HCT116 (cell line): ENCODE data around the gene LRRN1. TPM values are rescaled to one million over a fixed set of nuclear protein-coding genes. Genes with fewer than 3 reads are reported as not detected.

Experiments used
- ATAC-seq: fragments of 200-7000 bp; cut with Tn5 transposase; 2 replicates; pipeline ENCODE4 v1.9.1; 2020; ENCODE audit warnings: mild to moderate bottlenecking, moderate library complexity
- BruUV-seq: library from RNA; stranded (reverse); fragments of 400-500 nt; replicated peaks from 2 replicates; lab custom pipeline; 2021; lab: Mats Ljungman, UMichigan
- CTCF ChIA-PET: fragments of 300-600 bp; sonication (Branson Sonifier 250); formaldehyde crosslinking; loops from one replicate; lab custom pipeline; 2021; ENCODE audit warnings: antibody characterized with exemption; lab: Charles Lee
- POLR2A ChIA-PET: fragments of 300-600, 350-600 bp; sonication (Branson Sonifier 250); formaldehyde crosslinking; loops from one replicate; lab custom pipeline; 2021; ENCODE audit warnings: antibody characterized with exemption; lab: Charles Lee
- RAD21 ChIA-PET, 2 experiments: fragments of 300-600 bp; sonication (Branson Sonifier 250); formaldehyde crosslinking; loops; one replicate each; lab custom pipeline; 2023; ENCODE audit warnings: low total read pairs in 2 of 2; ENCODE audit not compliant: uncharacterized antibody in 2 of 2, unreplicated experiment in 2 of 2, low non-redundant PET in 1 of 2; lab: Charles Lee
- DNase-seq: peaks from one replicate; pipeline ENCODE4 v3.0.0-alpha.2; 2010; ENCODE audit warnings: low read depth, low spot score
- H2AFZ ChIP-seq: fragments of 200-600 bp; shearing (Covaris generic), sonication (generic); 2 replicates; pipeline ENCODE4 v1.6.1; 2017; ENCODE audit warnings: low read depth, mixed run types, mixed read lengths, antibody characterized with exemption, low read length; ENCODE audit not compliant: poor library complexity, severe bottlenecking
- H3K27ac ChIP-seq: 2 replicates; pipeline ENCODE4 v1.5.1; 2012; ENCODE audit warnings: low read depth, low read length
- H3K27me3 ChIP-seq: fragments of 200-600 bp; sonication (generic); 2 replicates; pipeline ENCODE4 v1.6.1; 2016; ENCODE audit warnings: mixed run types, low read length, mixed read lengths; ENCODE audit not compliant: insufficient read depth
- H3K36me3 ChIP-seq, 2 experiments: fragments of 200-500 bp in 1 of 2; fragments of 200-600 bp in 1 of 2; sonication (Bioruptor generic) in 1 of 2; sonication (generic) in 1 of 2; 2 replicates each; pipeline versions ENCODE4 v1.5.1 to v1.6.1; 2014 to 2016; ENCODE audit warnings: low read length in 2 of 2, inconsistent platforms in 1 of 2, mixed read lengths in 1 of 2, mixed run types in 1 of 2; ENCODE audit not compliant: insufficient read depth in 2 of 2, control insufficient read depth in 1 of 2
- H3K4me1 ChIP-seq, 2 experiments: fragments of 200-600 bp in 1 of 2; sonication (generic) in 1 of 2; 2 replicates each; pipeline versions ENCODE4 v1.5.1 to v1.6.1; 2012 to 2017; ENCODE audit warnings: low read length in 2 of 2, inconsistent platforms in 1 of 2, mild to moderate bottlenecking in 1 of 2, mixed read lengths in 1 of 2, mixed run types in 1 of 2, moderate library complexity in 1 of 2; ENCODE audit not compliant: insufficient read depth in 2 of 2, control insufficient read depth in 1 of 2
- H3K4me2 ChIP-seq: fragments of 200-600 bp; sonication (generic); 2 replicates; pipeline ENCODE4 v1.6.1; 2017; ENCODE audit warnings: mixed run types, low read length, mixed read lengths
- H3K4me3 ChIP-seq, 2 experiments: fragments of 200-600 bp in 1 of 2; sonication (generic) in 1 of 2; replicated peaks in 1 of 2; 2 replicates each; pipeline ENCODE4 v1.5.1; 2011 to 2016; ENCODE audit warnings: low read length in 2 of 2, control low read depth in 1 of 2, low read depth in 1 of 2, mild to moderate bottlenecking in 1 of 2, mixed read lengths in 1 of 2, mixed run types in 1 of 2
- H3K79me2 ChIP-seq: fragments of 200-600 bp; sonication (generic); 2 replicates; pipeline ENCODE4 v1.6.1; 2017; ENCODE audit warnings: mild to moderate bottlenecking, mixed run types, low read length, moderate library complexity, mixed read lengths; ENCODE audit not compliant: insufficient read depth
- H3K9ac ChIP-seq: fragments of 200-600 bp; sonication (generic); 2 replicates; pipeline ENCODE4 v1.6.1; 2016; ENCODE audit warnings: low read length, mixed read lengths
- H3K9me2 ChIP-seq: fragments of 200-600 bp; sonication (generic), shearing (Covaris generic); 2 replicates; pipeline ENCODE4 v1.6.1; 2017; ENCODE audit warnings: mixed run types, mild to moderate bottlenecking, moderate library complexity; ENCODE audit not compliant: insufficient read depth
- H3K9me3 ChIP-seq, 2 experiments: fragments of 200-500 bp in 1 of 2; fragments of 200-600 bp in 1 of 2; sonication (Bioruptor generic) in 1 of 2; sonication (generic) in 1 of 2; 2 replicates each; pipeline ENCODE4 v1.6.1; 2014 to 2017; ENCODE audit warnings: low read length in 2 of 2, mixed read lengths in 2 of 2, inconsistent platforms in 1 of 2, low read depth in 1 of 2, mild to moderate bottlenecking in 1 of 2, mixed run types in 1 of 2, moderate library complexity in 1 of 2; ENCODE audit not compliant: control insufficient read depth in 1 of 2, insufficient read depth in 1 of 2
- H4K20me1 ChIP-seq: fragments of 200-600 bp; sonication (generic), shearing (Covaris generic); 2 replicates; pipeline ENCODE4 v1.6.1; 2017; ENCODE audit warnings: mixed run types, mild to moderate bottlenecking, moderate library complexity; ENCODE audit not compliant: insufficient read depth
- CBX3 ChIP-seq: IDR thresholded peaks from 2 replicates; pipeline ENCODE4 v1.6.1; 2012; ENCODE audit warnings: low read depth
- CEBPB ChIP-seq: IDR thresholded peaks from 2 replicates; pipeline ENCODE4 v1.6.1; 2012; ENCODE audit warnings: low read depth
- CTCF ChIP-seq, 3 experiments: fragments of 200-600 bp in 1 of 3; sonication (generic) in 1 of 3; IDR thresholded peaks in 2 of 3; conservative IDR thresholded peaks in 1 of 3; 2 replicates each; pipeline ENCODE4 v1.5.1; 2012 to 2017; ENCODE audit warnings: low read depth in 2 of 3, low read length in 2 of 3, antibody characterized with exemption in 1 of 3, borderline replicate concordance in 1 of 3, control low read depth in 1 of 3, mild to moderate bottlenecking in 1 of 3, mixed read lengths in 1 of 3, mixed run types in 1 of 3, moderate library complexity in 1 of 3; ENCODE audit not compliant: insufficient read depth in 1 of 3
- ELF1 ChIP-seq: IDR thresholded peaks from 2 replicates; pipeline ENCODE4 v1.6.1; 2012; ENCODE audit warnings: low read depth, borderline replicate concordance
- POLR2AphosphoS5 ChIP-seq: IDR thresholded peaks from 2 replicates; pipeline ENCODE4 v1.6.1; 2011; ENCODE audit warnings: mild to moderate bottlenecking, low read depth, low read length, moderate library complexity
- SRF ChIP-seq: IDR thresholded peaks from 2 replicates; pipeline ENCODE4 v1.6.1; 2012; ENCODE audit warnings: low read depth
- YY1 ChIP-seq: IDR thresholded peaks from 2 replicates; pipeline ENCODE4 v1.6.1; 2011; ENCODE audit warnings: low read length, low read depth, moderate library complexity, mild to moderate bottlenecking; ENCODE audit not compliant: insufficient replicate concordance; ENCODE audit errors: extremely low read depth
- ZFX ChIP-seq: fragments of 450-650 bp; IDR thresholded peaks from 2 replicates; pipeline ENCODE4 v1.6.1; 2017
- intact Hi-C: fragments of 100-400 bp; cut with micrococcal nuclease; formaldehyde crosslinking; loops from 2 replicates; pipeline ENCODE4 v1.10.0; 2022
- total RNA-seq: library from RNA; stranded (reverse); gene quantifications from one replicate; pipeline ENCODE4 v1.2.1, GENCODE V29; 2021; ENCODE audit not compliant: unreplicated experiment
- TF ChIP-seq, protein P1 (sequence below): IDR thresholded peaks from 2 replicates; pipeline ENCODE4 v1.6.1; 2011; ENCODE audit warnings: mild to moderate bottlenecking, low read length, moderate library complexity; ENCODE audit not compliant: insufficient replicate concordance; ENCODE audit errors: extremely low read depth
- TF ChIP-seq, protein P2 (sequence below): IDR thresholded peaks from 2 replicates; pipeline ENCODE4 v1.6.1; 2012

The LRRN1 gene
- total RNA-seq, 1 experiment from 2014 or later: 0.10 TPM

DNA sequence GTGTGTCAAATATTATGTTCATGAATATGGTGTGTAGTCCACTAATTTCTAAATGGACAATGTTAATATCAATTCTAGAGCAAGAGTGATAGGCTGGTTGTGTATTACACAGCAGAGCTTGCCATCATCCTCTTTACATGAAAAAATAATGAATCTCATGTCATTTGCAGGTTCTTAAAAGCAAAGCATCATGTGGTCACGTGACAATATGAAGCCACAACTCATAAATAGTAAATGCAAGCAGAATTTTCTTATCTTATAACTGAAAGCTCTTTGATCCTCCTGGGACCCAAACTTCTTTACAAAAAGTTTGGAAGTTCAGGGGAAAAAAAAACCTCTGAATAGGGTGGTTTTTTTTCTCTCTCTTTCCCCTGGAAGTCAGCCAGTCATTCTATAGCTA, 26.9 kb upstream of the LRRN1 start:
- ChIA-PET RAD21 (no interaction called here), CTCF (no interaction called here), POLR2A (no interaction called here)
- Histone ChIP-seq H3K9me2 (no peaks in the 10 kb centered on the region), H3K4me3 (no peak overlapping the region), H3K9ac (no peak overlapping the region), H3K27me3 (no peaks in the 10 kb centered on the region), H3K36me3 (no peaks in the 10 kb centered on the region), H2AFZ (no peak overlapping the region), H3K27ac (no peak overlapping the region), H3K4me1 (no peaks in the 10 kb centered on the region), H4K20me1 (no peaks in the 10 kb centered on the region), H3K79me2 (no peaks in the 10 kb centered on the region), H3K9me3 (peaks cover 0 to 22% of the 10 kb centered on the region in 2 experiments; a peak in 2 of 4 replicates), H3K4me2 (no peak overlapping the region)
- no TSS peak for BruUV-seq
- TF ChIP-seq CTCF (IDR thresholded peaks at IDR 0.05 in 2 of 3, conservative IDR thresholded peaks at IDR 0.05 in 1 of 3; ENCODE audit: borderline replicate concordance in 1 of 3, insufficient read depth in 1 of 3, low read depth in 2 of 3, low read length in 2 of 3) (no peak), SRF (no peak), CEBPB (no peak), YY1 (no peak), POLR2AphosphoS5 (no peak), ZFX (no peak), ELF1 (no peak), CBX3 (no peak)
- TF ChIP-seq, protein P1, sequence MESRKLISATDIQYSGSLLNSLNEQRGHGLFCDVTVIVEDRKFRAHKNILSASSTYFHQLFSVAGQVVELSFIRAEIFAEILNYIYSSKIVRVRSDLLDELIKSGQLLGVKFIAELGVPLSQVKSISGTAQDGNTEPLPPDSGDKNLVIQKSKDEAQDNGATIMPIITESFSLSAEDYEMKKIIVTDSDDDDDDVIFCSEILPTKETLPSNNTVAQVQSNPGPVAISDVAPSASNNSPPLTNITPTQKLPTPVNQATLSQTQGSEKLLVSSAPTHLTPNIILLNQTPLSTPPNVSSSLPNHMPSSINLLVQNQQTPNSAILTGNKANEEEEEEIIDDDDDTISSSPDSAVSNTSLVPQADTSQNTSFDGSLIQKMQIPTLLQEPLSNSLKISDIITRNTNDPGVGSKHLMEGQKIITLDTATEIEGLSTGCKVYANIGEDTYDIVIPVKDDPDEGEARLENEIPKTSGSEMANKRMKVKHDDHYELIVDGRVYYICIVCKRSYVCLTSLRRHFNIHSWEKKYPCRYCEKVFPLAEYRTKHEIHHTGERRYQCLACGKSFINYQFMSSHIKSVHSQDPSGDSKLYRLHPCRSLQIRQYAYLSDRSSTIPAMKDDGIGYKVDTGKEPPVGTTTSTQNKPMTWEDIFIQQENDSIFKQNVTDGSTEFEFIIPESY: no peak
- TF ChIP-seq, protein P2, sequence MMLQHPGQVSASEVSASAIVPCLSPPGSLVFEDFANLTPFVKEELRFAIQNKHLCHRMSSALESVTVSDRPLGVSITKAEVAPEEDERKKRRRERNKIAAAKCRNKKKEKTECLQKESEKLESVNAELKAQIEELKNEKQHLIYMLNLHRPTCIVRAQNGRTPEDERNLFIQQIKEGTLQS: no peak
- ATAC-seq (no peak), DNase-seq (no peak)
- intact Hi-C loops: no loop called here
